RWPE2 (cell line): ENCODE results near the gene SMARCD3.

Experiments used
- ATAC-seq: fragments of 200-7000 bp; cut with Tn5 transposase; 3 replicates; pipeline ENCODE4 v1.9.1; 2021; ENCODE audit warnings: low read depth
- DNase-seq: peaks from one replicate; pipeline ENCODE4 v3.0.0-alpha.2; 2020; ENCODE audit warnings: low spot score
- H3K27ac ChIP-seq: fragments of 450-650 bp; 2 replicates; pipeline ENCODE4 v1.5.1; 2017; ENCODE audit warnings: mild to moderate bottlenecking; ENCODE audit not compliant: poor library complexity, severe bottlenecking
- H3K27me3 ChIP-seq: fragments of 250-450 bp; sonication (Bioruptor Pico); 2 replicates; pipeline ENCODE4 v1.5.1; 2021; ENCODE audit warnings: mild to moderate bottlenecking, moderate library complexity; ENCODE audit not compliant: insufficient read depth, poor library complexity, severe bottlenecking
- H3K36me3 ChIP-seq: fragments of 250-450 bp; sonication (Bioruptor Pico); 2 replicates; pipeline ENCODE4 v1.5.1; 2020; ENCODE audit warnings: low read depth, mild to moderate bottlenecking, moderate library complexity
- H3K4me1 ChIP-seq: fragments of 250-450 bp; sonication (Bioruptor Pico); 2 replicates; pipeline ENCODE4 v1.5.1; 2021; ENCODE audit warnings: mild to moderate bottlenecking, moderate library complexity; ENCODE audit not compliant: insufficient read depth, poor library complexity, severe bottlenecking
- H3K4me3 ChIP-seq: fragments of 250-450 bp; sonication (Bioruptor Pico); 2 replicates; pipeline ENCODE4 v1.5.1; 2021; ENCODE audit warnings: mild to moderate bottlenecking, moderate library complexity; ENCODE audit not compliant: severe bottlenecking
- H3K9me3 ChIP-seq: fragments of 250-450 bp; sonication (Bioruptor Pico); 2 replicates; pipeline ENCODE4 v1.5.1; 2021; ENCODE audit warnings: mild to moderate bottlenecking, moderate library complexity; ENCODE audit not compliant: severe bottlenecking
- TF ChIP-seq, protein P1 (sequence below): fragments of 450-650 bp; IDR thresholded peaks from one replicate; pipeline ENCODE4 v1.5.1; 2017; ENCODE audit warnings: mild to moderate bottlenecking, moderate library complexity; ENCODE audit not compliant: poor library complexity, severe bottlenecking

Gene SMARCD3

GRCh38 chr7:151244196-151244840 is 4.2 kb downstream of the SMARCD3 start:
- H3K4me3 ChIP-seq, result no peak overlapping the region
- TF ChIP-seq, protein P1, sequence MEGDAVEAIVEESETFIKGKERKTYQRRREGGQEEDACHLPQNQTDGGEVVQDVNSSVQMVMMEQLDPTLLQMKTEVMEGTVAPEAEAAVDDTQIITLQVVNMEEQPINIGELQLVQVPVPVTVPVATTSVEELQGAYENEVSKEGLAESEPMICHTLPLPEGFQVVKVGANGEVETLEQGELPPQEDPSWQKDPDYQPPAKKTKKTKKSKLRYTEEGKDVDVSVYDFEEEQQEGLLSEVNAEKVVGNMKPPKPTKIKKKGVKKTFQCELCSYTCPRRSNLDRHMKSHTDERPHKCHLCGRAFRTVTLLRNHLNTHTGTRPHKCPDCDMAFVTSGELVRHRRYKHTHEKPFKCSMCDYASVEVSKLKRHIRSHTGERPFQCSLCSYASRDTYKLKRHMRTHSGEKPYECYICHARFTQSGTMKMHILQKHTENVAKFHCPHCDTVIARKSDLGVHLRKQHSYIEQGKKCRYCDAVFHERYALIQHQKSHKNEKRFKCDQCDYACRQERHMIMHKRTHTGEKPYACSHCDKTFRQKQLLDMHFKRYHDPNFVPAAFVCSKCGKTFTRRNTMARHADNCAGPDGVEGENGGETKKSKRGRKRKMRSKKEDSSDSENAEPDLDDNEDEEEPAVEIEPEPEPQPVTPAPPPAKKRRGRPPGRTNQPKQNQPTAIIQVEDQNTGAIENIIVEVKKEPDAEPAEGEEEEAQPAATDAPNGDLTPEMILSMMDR, result peak; percentile 62
- peaks cover 9% of the 10 kb centered on the region for H3K27me3 ChIP-seq
- no peaks in the 10 kb centered on the region for H3K36me3 ChIP-seq
- peak; percentile 31 for DNase-seq
- H3K27ac ChIP-seq, result no peak overlapping the region
- ATAC-seq, result no peak
- no peaks in the 10 kb centered on the region for H3K9me3 ChIP-seq
- H3K4me1 ChIP-seq, result no peaks in the 10 kb centered on the region

GRCh38 chr7:151243408-151244195 is 4.9 kb downstream of the SMARCD3 start:
- ATAC-seq (no peak), DNase-seq (peak; percentile 35)
- peaks cover 9% of the 10 kb centered on the region for H3K27me3 ChIP-seq
- H3K27ac ChIP-seq, result no peak overlapping the region
- TF ChIP-seq, protein P1, result no peak
- no peaks in the 10 kb centered on the region for H3K4me1 ChIP-seq
- no peaks in the 10 kb centered on the region for H3K9me3 ChIP-seq
- no peaks in the 10 kb centered on the region for H3K36me3 ChIP-seq
- H3K4me3 ChIP-seq, result no peak overlapping the region

DNA sequence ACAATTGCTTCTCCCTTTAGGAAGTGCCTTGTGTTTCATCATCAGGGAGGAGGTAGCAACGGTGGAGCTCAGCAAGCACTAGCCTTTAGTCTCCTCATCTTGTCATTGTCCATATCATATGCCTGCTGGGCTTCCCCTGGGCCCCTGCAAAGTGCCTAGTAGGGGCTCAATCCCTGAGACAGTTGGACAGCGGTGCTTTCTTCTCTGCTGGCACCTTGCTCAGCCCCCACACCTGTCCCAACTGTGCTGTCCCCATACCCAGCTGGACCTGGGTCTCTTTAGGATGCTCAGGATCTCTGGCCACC is 5.5 kb downstream of the SMARCD3 start:
- Histone ChIP-seq H3K36me3 (peaks cover 4% of the 10 kb centered on the region; the same call in 1 of the 2 replicates), H3K27me3 (peaks cover 9% of the 10 kb centered on the region), H3K27ac (no peak overlapping the region), H3K9me3 (no peaks in the 10 kb centered on the region), H3K4me1 (no peaks in the 10 kb centered on the region), H3K4me3 (no peak overlapping the region)
- ATAC-seq, result no peak
- TF ChIP-seq, protein P1, result no peak
- no peak for DNase-seq

DNA sequence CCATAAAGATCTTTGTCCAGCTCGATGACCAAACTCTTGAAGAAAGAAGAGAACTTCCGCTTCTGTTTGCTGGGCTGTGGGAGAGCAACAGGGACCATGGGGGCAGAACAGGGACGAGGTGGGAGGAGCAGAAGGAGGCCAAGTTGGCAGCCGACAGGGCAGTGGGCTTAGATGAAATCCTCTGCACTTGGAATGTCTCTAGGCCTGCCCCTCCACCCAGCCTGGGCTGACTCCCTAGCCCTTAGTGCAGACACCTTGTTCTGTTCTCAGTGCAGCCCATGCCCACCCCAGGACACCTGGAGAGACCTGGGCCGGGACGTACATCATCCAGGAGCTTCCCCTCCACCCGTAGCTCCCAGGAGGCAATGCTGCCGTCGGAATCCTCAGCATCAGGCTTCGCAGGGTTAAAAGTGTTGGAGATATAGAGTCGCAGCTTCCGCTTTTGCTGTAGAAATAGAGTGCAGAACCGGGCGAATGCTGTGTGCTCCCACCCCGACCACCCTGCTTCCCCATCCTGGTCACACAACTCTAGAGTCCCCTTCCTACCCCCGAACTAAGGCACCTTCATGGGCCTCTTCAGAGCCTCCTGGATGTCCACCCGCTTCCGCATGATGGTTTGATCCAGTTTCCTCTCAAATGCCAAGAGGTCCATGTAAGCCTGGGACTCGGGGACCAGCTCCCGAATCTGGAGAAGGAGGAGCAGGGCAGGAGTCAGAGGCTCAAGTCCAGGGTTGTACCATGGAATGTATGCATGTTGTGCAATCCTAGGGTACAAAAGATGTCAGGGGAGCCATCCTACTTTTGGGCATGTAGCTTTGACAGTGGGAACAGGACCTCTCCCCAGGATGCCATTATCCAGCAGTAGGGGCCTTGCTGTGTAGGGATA is 6.1 kb downstream of the SMARCD3 start:
- Histone ChIP-seq H3K4me3 (no peak overlapping the region), H3K9me3 (no peaks in the 10 kb centered on the region), H3K36me3 (peaks cover 4% of the 10 kb centered on the region; the same call in 1 of the 2 replicates), H3K27me3 (peaks cover 9% of the 10 kb centered on the region), H3K4me1 (no peaks in the 10 kb centered on the region), H3K27ac (no peak overlapping the region)
- ATAC-seq, result no peak
- peak; percentile 25 for DNase-seq
- TF ChIP-seq, protein P1, result no peak
